OCI-LY7 (cell line): ENCODE results near the gene GPC1. TPM values are rescaled to one million over a fixed set of nuclear protein-coding genes. Genes with fewer than 3 reads are reported as not detected.

ENCODE experiments used
- BruUV-seq: library from RNA; stranded (reverse); fragments of 400-500 nt; replicated peaks from 2 replicates; lab custom pipeline; 2021; lab: Mats Ljungman, UMichigan
- CTCF ChIA-PET: fragments of 300-600 bp; sonication (Branson Sonifier 250); formaldehyde crosslinking; loops from one replicate; lab custom pipeline; 2022; ENCODE audit warnings: antibody characterized with exemption; ENCODE audit not compliant: unreplicated experiment; lab: Charles Lee
- POLR2A ChIA-PET: fragments of 300-600 bp; sonication (Branson Sonifier 250); formaldehyde crosslinking; loops from one replicate; lab custom pipeline; 2022; ENCODE audit warnings: antibody characterized with exemption; lab: Charles Lee
- DNase-seq: peaks from one replicate; pipeline ENCODE4 v3.0.0-alpha.2; 2015; ENCODE audit warnings: low spot score
- H2AFZ ChIP-seq: fragments of 200-600 bp; sonication (generic), shearing (Covaris generic); 2 replicates; pipeline ENCODE4 v1.6.1; 2014; ENCODE audit warnings: mild to moderate bottlenecking, antibody characterized with exemption, low read length, moderate library complexity
- H3K27ac ChIP-seq: fragments of 200-600 bp; sonication (generic); 2 replicates; pipeline ENCODE4 v1.5.1; 2014; ENCODE audit warnings: mixed run types, low read depth, mild to moderate bottlenecking, moderate library complexity, low read length, inconsistent platforms; ENCODE audit not compliant: poor library complexity, severe bottlenecking
- H3K36me3 ChIP-seq: fragments of 200-600 bp; sonication (generic); 2 replicates; pipeline ENCODE4 v1.6.1; 2014; ENCODE audit warnings: mild to moderate bottlenecking, antibody characterized with exemption, low read length, moderate library complexity, mixed read lengths; ENCODE audit not compliant: insufficient read depth
- H3K4me1 ChIP-seq: fragments of 200-600 bp; sonication (generic); 2 replicates; pipeline ENCODE4 v1.5.1; 2014; ENCODE audit warnings: mild to moderate bottlenecking, low read length; ENCODE audit not compliant: insufficient read depth, poor library complexity, severe bottlenecking
- H3K4me2 ChIP-seq: fragments of 200-600 bp; sonication (generic); 2 replicates; pipeline ENCODE4 v1.6.1; 2014; ENCODE audit warnings: mild to moderate bottlenecking, low read length
- H3K4me3 ChIP-seq: fragments of 200-600 bp; sonication (generic); 2 replicates; pipeline ENCODE4 v1.5.1; 2014; ENCODE audit warnings: mild to moderate bottlenecking, low read depth, low read length; ENCODE audit not compliant: poor library complexity, severe bottlenecking
- H3K79me2 ChIP-seq: fragments of 200-600 bp; sonication (generic); 2 replicates; pipeline ENCODE4 v1.6.1; 2016; ENCODE audit warnings: low read depth, mild to moderate bottlenecking, low read length, moderate library complexity, mixed read lengths; ENCODE audit not compliant: insufficient read depth
- H3K9me2 ChIP-seq: fragments of 200-600 bp; sonication (generic); 2 replicates; pipeline ENCODE4 v1.6.1; 2016; ENCODE audit warnings: mild to moderate bottlenecking, low read length, mixed read lengths; ENCODE audit not compliant: insufficient read depth
- H3K9me3 ChIP-seq: fragments of 200-600 bp; sonication (generic); 2 replicates; pipeline ENCODE4 v1.6.1; 2014; ENCODE audit warnings: mild to moderate bottlenecking, mixed run types, low read length, mixed read lengths
- H4K20me1 ChIP-seq: fragments of 200-600 bp; sonication (generic); 2 replicates; pipeline ENCODE4 v1.6.1; 2014; ENCODE audit warnings: mild to moderate bottlenecking, antibody characterized with exemption, low read length, moderate library complexity, mixed read lengths; ENCODE audit not compliant: insufficient read depth
- CTCF ChIP-seq: fragments of 200-600 bp; sonication (generic); conservative IDR thresholded peaks from 2 replicates; pipeline ENCODE4 v1.5.1; 2014; ENCODE audit warnings: mild to moderate bottlenecking, antibody characterized with exemption, low read length, moderate library complexity, mixed read lengths
- EZH2phosphoT487 ChIP-seq: fragments of 200-600 bp; sonication (generic); IDR thresholded peaks from 2 replicates; pipeline ENCODE4 v1.6.1; 2018; ENCODE audit warnings: low read depth, borderline replicate concordance, mild to moderate bottlenecking, mixed run types, antibody characterized with exemption, low read length, moderate library complexity, mixed read lengths
- intact Hi-C: fragments of 100-400 bp; cut with micrococcal nuclease; formaldehyde crosslinking; loops from one replicate; pipeline ENCODE4 v1.10.0; 2022; ENCODE audit not compliant: unreplicated experiment
- total RNA-seq, 2 experiments: library from RNA; depleted of rRNA in 1 of 2; stranded (reverse); fragments of >200 nt in 1 of 2; shearing (Covaris generic) in 1 of 2; gene quantifications; 2 replicates each; pipeline ENCODE4 v1.2.3, GENCODE V29; 2014 to 2022

The GPC1 gene
- total RNA-seq, 2 experiments from 2014 or later = 2.4 to 4.0 TPM

GRCh38 chr2:240450532-240451107 is 15.2 kb downstream of the GPC1 start:
- no peak for DNase-seq
- no peak overlapping the region for H3K4me2 ChIP-seq
- no peaks in the 10 kb centered on the region for H3K79me2 ChIP-seq
- H2AFZ ChIP-seq = no peak overlapping the region
- H3K4me3 ChIP-seq = no peak overlapping the region
- H3K36me3 ChIP-seq = no peaks in the 10 kb centered on the region
- H4K20me1 ChIP-seq = no peaks in the 10 kb centered on the region
- POLR2A ChIA-PET = no interaction called here
- intact Hi-C loops = no loop called here
- no peaks in the 10 kb centered on the region for H3K9me2 ChIP-seq
- no peaks in the 10 kb centered on the region for H3K4me1 ChIP-seq
- no TSS peak for BruUV-seq
- CTCF ChIA-PET = no interaction called here
- no peak overlapping the region for H3K27ac ChIP-seq
- no peaks in the 10 kb centered on the region for H3K9me3 ChIP-seq
- TF ChIP-seq EZH2phosphoT487 = no peak
- TF ChIP-seq CTCF = no peak

GRCh38 chr2:240451108-240451611 is 15.7 kb downstream of the GPC1 start:
- POLR2A ChIA-PET = no interaction called here
- H3K36me3 ChIP-seq = no peaks in the 10 kb centered on the region
- H2AFZ ChIP-seq = no peak overlapping the region
- H4K20me1 ChIP-seq = no peaks in the 10 kb centered on the region
- BruUV-seq = no TSS peak
- H3K4me3 ChIP-seq = no peak overlapping the region
- TF ChIP-seq CTCF (no peak), EZH2phosphoT487 (no peak)
- CTCF ChIA-PET = no interaction called here
- no peaks in the 10 kb centered on the region for H3K79me2 ChIP-seq
- H3K4me2 ChIP-seq = no peak overlapping the region
- no peaks in the 10 kb centered on the region for H3K4me1 ChIP-seq
- H3K27ac ChIP-seq = no peak overlapping the region
- intact Hi-C loops = no loop called here
- no peak for DNase-seq
- H3K9me2 ChIP-seq = no peaks in the 10 kb centered on the region
- no peaks in the 10 kb centered on the region for H3K9me3 ChIP-seq

GRCh38 chr2:240451791-240452461 is 16.5 kb downstream of the GPC1 start:
- intact Hi-C loops = no loop called here
- no peak overlapping the region for H3K4me3 ChIP-seq

More at GRCh38 chr2:240451791-240452461, 16.5 kb downstream of the GPC1 start:
- Histone ChIP-seq H4K20me1 (no peaks in the 10 kb centered on the region), H3K4me2 (no peak overlapping the region), H3K27ac (no peak overlapping the region), H3K9me3 (no peaks in the 10 kb centered on the region), H3K9me2 (no peaks in the 10 kb centered on the region), H3K36me3 (no peaks in the 10 kb centered on the region), H3K79me2 (no peaks in the 10 kb centered on the region), H3K4me1 (no peaks in the 10 kb centered on the region), H2AFZ (no peak overlapping the region)
- TF ChIP-seq CTCF (no peak), EZH2phosphoT487 (no peak)
- no TSS peak for BruUV-seq
- ChIA-PET CTCF (no interaction called here), POLR2A (no interaction called here)
- DNase-seq = no peak
